Psoas muscle (tissue), 8 donors: ENCODE measurements around the gene FLYWCH1. TPM values are rescaled to one million over a fixed set of nuclear protein-coding genes. Genes with fewer than 3 reads are reported as not detected.

Experiments used
- ATAC-seq, 4 donors: fragments of 200-7000 bp; cut with Tn5 transposase; one replicate each; pipeline ENCODE4 v1.9.1; 2020; ENCODE audit warnings: moderate library complexity in 3 of 4, mild to moderate bottlenecking in 2 of 4
- DNase-seq, 2 donors: peaks; one replicate each; pipeline ENCODE4 v3.0.0-alpha.2; 2020
- H3K27ac ChIP-seq: fragments of 200-600 bp; one replicate; pipeline ENCODE4 v1.8.0; 2022
- H3K27me3 ChIP-seq, 3 donors: fragments of 200-600 bp in 1 of 3; one replicate each; pipeline versions ENCODE4 v1.6.1 to v1.8.0; 2013 to 2022; ENCODE audit warnings: low read length in 2 of 3, mild to moderate bottlenecking in 2 of 3, moderate library complexity in 1 of 3; ENCODE audit not compliant: insufficient read depth in 3 of 3
- H3K36me3 ChIP-seq, 2 donors: fragments of 200-600 bp in 1 of 2; one replicate each; pipeline versions ENCODE4 v1.6.1 to v1.8.0; 2013 to 2022; ENCODE audit warnings: low read depth in 1 of 2, mild to moderate bottlenecking in 1 of 2, moderate library complexity in 1 of 2; ENCODE audit not compliant: insufficient read depth in 1 of 2
- H3K4me1 ChIP-seq: fragments of 200-600 bp; one replicate; pipeline ENCODE4 v1.8.0; 2022
- H3K4me3 ChIP-seq: fragments of 200-600 bp; one replicate; pipeline ENCODE4 v1.8.0; 2022; ENCODE audit warnings: mild to moderate bottlenecking
- H3K9me3 ChIP-seq: fragments of 200-600 bp; one replicate; pipeline ENCODE4 v1.8.0; 2022
- CTCF ChIP-seq: fragments of 200-600 bp; IDR thresholded peaks from one replicate; pipeline ENCODE4 v1.8.0; 2022; ENCODE audit warnings: antibody characterized with exemption
- WGBS, 3 donors: extraction: QIAGEN DNeasy Blood & Tissue Kit; methylation state at CpG; one replicate each; pipeline versions ENCODE4 v1.1.6 to v1.1.7; 2013; 5-methylcytosine and 5-hydroxymethylcytosine counted together
- intact Hi-C, 2 donors: fragments of 100-400 bp; cut with DNase I; formaldehyde crosslinking; loops; one replicate each; pipeline versions ENCODE4 v1.11.0 to v1.14.2; 2022
- polyA plus RNA-seq, 3 donors: library from polyadenylated mRNA; stranded (reverse); fragments of 200-250 nt; gene quantifications; one replicate each; pipeline ENCODE4 v1.2.3, GENCODE V29; 2013
- total RNA-seq, 4 donors: library from RNA; stranded (reverse); fragmentation: NEBNext Ultra II Directional in 2 of 4; extraction: Animal tissue kit (Norgen Biotek cat#: 25700) in 2 of 4; gene quantifications; one replicate each; pipeline versions ENCODE4 v1.2.1 to v1.2.4, GENCODE V29; 2021 to 2023
- donor health status: healthy with polysubstance abuse.
- donor health status: DM: no; HTN: no; CAD: no; lungs with moderate emphysema.
- donor health status: Bipolar disorder and iron deficiency.
- donor health status: healthy.
- donor health status: DM: yes; HTN: yes; CAD: no.
- donor health status: DM: no; HTN: no; CAD: no.
- donor health status: DM: no; HTN: no; CAD: no.
- donor health status: DM: yes; HTN: yes; CAD: no.

FLYWCH1 gene
- total and polyA plus RNA-seq, 7 donors, result 21.2 to 65.2 (median 38.2) TPM

- intact Hi-C loops, result no loop called here
These were observed 88.8 kb downstream of the FLYWCH1 start for GRCh38 chr16:3000540-3000939.

More at GRCh38 chr16:3000540-3000939, 88.8 kb downstream of the FLYWCH1 start:
- Histone ChIP-seq H3K27ac (no peak overlapping the region), H3K36me3 (peaks cover 0 to 5% of the 10 kb centered on the region in 2 donors), H3K27me3 (peaks cover 0 to 1% (median 0%) of the 10 kb centered on the region in 3 donors), H3K4me1 (peaks cover 3% of the 10 kb centered on the region), H3K9me3 (no peaks in the 10 kb centered on the region), H3K4me3 (no peak overlapping the region)
- WGBS, 3 donors, result 85 to 98% (median 85%) methylated on average over 4 of the region's 4 CpGs
- TF ChIP-seq CTCF, result no peak
- no peak for DNase-seq
- ATAC-seq, result no peak

Other genes with a start within 250 kb of the FLYWCH1 start
- 10 to 100 TPM in 3 of 4 donors, 1 to 10 TPM in 1; 9.1 to 18.0 (median 16.7) TPM for gene KCTD5, start 229.4 kb upstream of the FLYWCH1 start, total RNA-seq
- gene KCTD5, start 229.4 kb upstream of the FLYWCH1 start, polyA plus RNA-seq, result 10 to 100 TPM; 10.8 to 65.8 (median 24.1) TPM
- under 1 TPM in 2 of 4 donors, not detected in 2; 0.22 to 0.34 TPM for gene PRSS27, start 191.7 kb upstream of the FLYWCH1 start, total RNA-seq
- under 1 TPM; 0.07 to 0.20 (median 0.08) TPM for gene PRSS27, start 191.7 kb upstream of the FLYWCH1 start, polyA plus RNA-seq
- 100 to 1,000 TPM; 277 to 413 (median 316) TPM for gene SRRM2, start 159.3 kb upstream of the FLYWCH1 start, total RNA-seq
- gene SRRM2, start 159.3 kb upstream of the FLYWCH1 start, polyA plus RNA-seq, result 100 to 1,000 TPM; 183 to 226 (median 216) TPM
- 100 to 1,000 TPM; 226 to 317 (median 296) TPM for gene ELOB, start 134.7 kb upstream of the FLYWCH1 start, total RNA-seq
- gene ELOB, start 134.7 kb upstream of the FLYWCH1 start, polyA plus RNA-seq, result 100 to 1,000 TPM; 344 to 660 (median 388) TPM
- not detected for gene PRSS33, start 124.4 kb upstream of the FLYWCH1 start, total RNA-seq
- not detected for gene PRSS33, start 124.4 kb upstream of the FLYWCH1 start, polyA plus RNA-seq
- not detected for gene PRSS41, start 113.5 kb upstream of the FLYWCH1 start, total RNA-seq
- gene PRSS41, start 113.5 kb upstream of the FLYWCH1 start, polyA plus RNA-seq, result not detected
- gene PRSS21, start 94.7 kb upstream of the FLYWCH1 start, total RNA-seq, result not detected
- under 1 TPM; 0.05 to 0.20 (median 0.10) TPM for gene PRSS21, start 94.7 kb upstream of the FLYWCH1 start, polyA plus RNA-seq
- gene ZG16B, start 81.6 kb upstream of the FLYWCH1 start, total RNA-seq, result not detected
- gene ZG16B, start 81.6 kb upstream of the FLYWCH1 start, polyA plus RNA-seq, result under 1 TPM in 1 of 3 donors, not detected in 2; 0.62 TPM
- gene PRSS22, start 53.8 kb upstream of the FLYWCH1 start, total RNA-seq, result under 1 TPM in 1 of 4 donors, not detected in 3; 0.20 TPM
- under 1 TPM in 2 of 3 donors, not detected in 1; 0.07 to 0.13 TPM for gene PRSS22, start 53.8 kb upstream of the FLYWCH1 start, polyA plus RNA-seq
- 10 to 100 TPM; 14.1 to 15.7 (median 15.4) TPM for gene FLYWCH2, start 28.7 kb upstream of the FLYWCH1 start, total RNA-seq
- 10 to 100 TPM; 26.5 to 39.4 (median 35.5) TPM for gene FLYWCH2, start 28.7 kb upstream of the FLYWCH1 start, polyA plus RNA-seq
- not detected for gene KREMEN2, start 52.3 kb downstream of the FLYWCH1 start, total RNA-seq
- gene KREMEN2, start 52.3 kb downstream of the FLYWCH1 start, polyA plus RNA-seq, result under 1 TPM in 2 of 3 donors, not detected in 1; 0.01 to 0.04 TPM
- 10 to 100 TPM in 1 of 4 donors, 1 to 10 TPM in 3; 4.6 to 15.9 (median 8.1) TPM for gene PAQR4, start 57.4 kb downstream of the FLYWCH1 start, total RNA-seq
- gene PAQR4, start 57.4 kb downstream of the FLYWCH1 start, polyA plus RNA-seq, result 10 to 100 TPM; 12.3 to 26.1 (median 15.0) TPM
- 1 to 10 TPM in 1 of 4 donors, under 1 TPM in 3; 0.27 to 1.2 (median 0.56) TPM for gene PKMYT1, start 68.5 kb downstream of the FLYWCH1 start, total RNA-seq
- gene PKMYT1, start 68.5 kb downstream of the FLYWCH1 start, polyA plus RNA-seq, result 1 to 10 TPM in 2 of 3 donors, under 1 TPM in 1; 0.84 to 3.7 (median 2.0) TPM
- gene CLDN9, start 101.0 kb downstream of the FLYWCH1 start, total RNA-seq, result 1 to 10 TPM in 1 of 4 donors, under 1 TPM in 3; 0.17 to 2.2 (median 0.86) TPM
- 1 to 10 TPM in 1 of 3 donors, under 1 TPM in 2; 0.12 to 1.3 (median 0.18) TPM for gene CLDN9, start 101.0 kb downstream of the FLYWCH1 start, polyA plus RNA-seq
- gene CLDN6, start 106.3 kb downstream of the FLYWCH1 start, total RNA-seq, result not detected
- 1 to 10 TPM in 1 of 3 donors, under 1 TPM in 2; 0.05 to 5.5 (median 0.45) TPM for gene CLDN6, start 106.3 kb downstream of the FLYWCH1 start, polyA plus RNA-seq
- 100 to 1,000 TPM; 139 to 181 (median 156) TPM for gene TNFRSF12A, start 108.4 kb downstream of the FLYWCH1 start, total RNA-seq
- gene TNFRSF12A, start 108.4 kb downstream of the FLYWCH1 start, polyA plus RNA-seq, result 100 to 1,000 TPM in 2 of 3 donors, 10 to 100 TPM in 1; 69.5 to 889 (median 227) TPM
- 100 to 1,000 TPM in 2 of 4 donors, 10 to 100 TPM in 2; 65.1 to 258 (median 129) TPM for gene HCFC1R1, start 112.0 kb downstream of the FLYWCH1 start, total RNA-seq
- 100 to 1,000 TPM; 131 to 233 (median 216) TPM for gene HCFC1R1, start 112.0 kb downstream of the FLYWCH1 start, polyA plus RNA-seq
- gene THOC6, start 112.1 kb downstream of the FLYWCH1 start, total RNA-seq, result 10 to 100 TPM; 17.0 to 34.4 (median 25.8) TPM
- gene THOC6, start 112.1 kb downstream of the FLYWCH1 start, polyA plus RNA-seq, result 10 to 100 TPM; 26.9 to 72.2 (median 39.8) TPM
- not detected for gene BICDL2, start 125.0 kb downstream of the FLYWCH1 start, total RNA-seq
- gene BICDL2, start 125.0 kb downstream of the FLYWCH1 start, polyA plus RNA-seq, result under 1 TPM in 2 of 3 donors, not detected in 1; 0.01 to 0.18 TPM
- 1 to 10 TPM in 3 of 4 donors, under 1 TPM in 1; 0.67 to 2.3 (median 1.2) TPM for gene MMP25, start 134.6 kb downstream of the FLYWCH1 start, total RNA-seq
- gene MMP25, start 134.6 kb downstream of the FLYWCH1 start, polyA plus RNA-seq, result 1 to 10 TPM in 1 of 3 donors, under 1 TPM in 2; 0.13 to 1.2 (median 0.23) TPM
- gene IL32, start 153.7 kb downstream of the FLYWCH1 start, total RNA-seq, result 100 to 1,000 TPM in 3 of 4 donors, 10 to 100 TPM in 1; 90.5 to 192 (median 123) TPM
- gene IL32, start 153.7 kb downstream of the FLYWCH1 start, polyA plus RNA-seq, result 100 to 1,000 TPM; 302 to 749 (median 618) TPM
- gene ZSCAN10, start 187.4 kb downstream of the FLYWCH1 start, total RNA-seq, result under 1 TPM in 1 of 4 donors, not detected in 3; 0.16 TPM
- gene ZSCAN10, start 187.4 kb downstream of the FLYWCH1 start, polyA plus RNA-seq, result under 1 TPM in 1 of 3 donors, not detected in 2; 0.07 TPM
- 1 to 10 TPM; 1.8 to 4.1 (median 1.9) TPM for gene ZNF205, start 200.7 kb downstream of the FLYWCH1 start, total RNA-seq
- 1 to 10 TPM; 1.9 to 5.4 (median 4.6) TPM for gene ZNF205, start 200.7 kb downstream of the FLYWCH1 start, polyA plus RNA-seq
- 10 to 100 TPM in 1 of 4 donors, 1 to 10 TPM in 3; 8.1 to 11.6 (median 9.2) TPM for gene ZNF213, start 223.1 kb downstream of the FLYWCH1 start, total RNA-seq
- gene ZNF213, start 223.1 kb downstream of the FLYWCH1 start, polyA plus RNA-seq, result 10 to 100 TPM in 2 of 3 donors, 1 to 10 TPM in 1; 7.9 to 19.1 (median 18.9) TPM